ENCODE measurements around the gene CWC15. TPM values are rescaled to one million over a fixed set of nuclear protein-coding genes. Genes with fewer than 3 reads are reported as not detected.
"Not testable (repeated sequence)": the region's sequence is repeated elsewhere in the genome, so short reads cannot be mapped to it uniquely, and the experiment has no call there.

The CWC15 gene
- 30.6 and 42.6 TPM in 2 replicates for total RNA-seq (2014; rRNA removed; shearing (Covaris generic))

DNA sequence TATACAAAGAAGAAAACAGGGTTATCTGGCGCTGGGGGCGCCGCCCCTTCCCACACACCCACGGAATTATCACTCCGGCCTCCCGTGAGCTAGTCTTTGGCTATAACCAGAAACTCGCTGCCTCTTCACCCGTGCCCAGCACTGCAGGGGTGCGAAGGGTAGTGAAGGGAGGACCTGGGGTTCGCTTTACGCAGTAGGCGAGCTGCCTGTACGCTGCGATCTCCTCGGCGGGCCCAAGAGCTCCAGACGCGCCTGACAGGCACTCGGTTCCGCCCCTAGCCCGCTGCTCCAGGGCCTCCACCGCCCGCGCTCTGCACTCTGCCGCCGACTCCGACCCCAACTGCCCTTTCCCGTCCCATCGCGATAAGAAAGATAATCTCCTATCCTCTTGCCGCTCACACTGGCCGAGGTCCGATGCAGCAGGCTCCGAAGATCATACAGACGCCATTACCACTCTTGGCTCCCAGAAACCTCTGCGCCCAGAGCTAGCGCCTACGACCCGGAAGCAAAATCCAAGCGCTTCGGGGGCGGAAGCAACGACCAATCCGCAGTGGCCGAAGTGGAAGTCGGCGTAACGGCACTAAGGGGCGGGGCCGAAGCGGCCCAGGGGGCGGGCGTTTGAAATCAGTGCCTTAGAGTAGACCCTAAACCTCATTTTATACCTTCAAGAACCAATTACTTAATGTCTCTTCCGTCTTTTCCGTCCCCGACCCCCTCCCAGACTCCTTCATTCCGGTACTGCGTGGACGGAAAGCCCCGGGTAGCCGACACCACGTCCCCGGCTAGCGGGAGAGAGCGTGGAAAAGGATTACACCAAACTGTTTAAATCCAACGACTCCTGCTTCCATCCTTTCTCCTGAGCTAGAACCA, at the start of gene CWC15, which contains the start of gene KDM4D:
TSS of gene CWC15 (minus strand) at position 458 of the 870 bp plus-strand sequence. CDS start 1,371 bp downstream, outside the sequence.
TSS of gene KDM4D (plus strand) at position 611 of the 870 bp plus-strand sequence. CDS start 23,664 bp downstream, outside the sequence.
- Histone ChIP-seq H3K4me3 (ENCODE audit: insufficient read depth, low read depth, low read length) (peak within 1 kb of the TSS; percentile 90), H3K27me3 (ENCODE audit: control insufficient read depth, insufficient read depth, low read length) (no peaks in the 10 kb centered on the region), H3K36me3 (replicated peaks; ENCODE audit: control insufficient read depth, insufficient read depth, low read length) (peaks cover 19% of the 10 kb centered on the region)
- peak; percentile 92 for DNase-seq

- not testable (repeated sequence) for DNase-seq; H3K27me3 ChIP-seq (ENCODE audit: control insufficient read depth, insufficient read depth, low read length); H3K4me3 ChIP-seq (ENCODE audit: insufficient read depth, low read depth, low read length); H3K36me3 ChIP-seq (replicated peaks; ENCODE audit: control insufficient read depth, insufficient read depth, low read length)
Measured at GRCh38 chr11:95021468-95021867, 48.1 kb upstream of the CWC15 start.

DNA sequence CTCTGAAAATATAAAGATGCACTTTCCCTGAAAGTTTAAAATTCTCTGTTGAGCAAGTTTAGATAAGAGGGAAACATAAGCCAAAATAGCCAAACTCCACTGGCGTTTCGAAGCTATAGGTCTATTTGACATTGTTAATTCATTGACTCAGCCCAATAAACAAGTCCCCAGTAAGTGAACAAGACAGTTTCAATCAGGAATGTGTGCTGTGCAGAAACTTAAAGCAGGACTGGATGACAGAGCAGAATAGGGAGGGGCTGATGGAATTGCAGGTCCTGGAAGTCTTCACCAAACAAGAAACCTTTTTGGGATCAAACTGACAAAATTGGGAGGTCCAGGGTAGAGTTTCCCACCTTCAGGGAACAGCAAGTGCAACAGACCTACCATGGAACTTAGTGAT, 42.8 kb upstream of the CWC15 start:
- Histone ChIP-seq H3K27me3 (ENCODE audit: control insufficient read depth, insufficient read depth, low read length) (no peaks in the 10 kb centered on the region), H3K36me3 (replicated peaks; ENCODE audit: control insufficient read depth, insufficient read depth, low read length) (no peaks in the 10 kb centered on the region)
- no peak for DNase-seq

GRCh38 chr11:95014184-95014821, 40.9 kb upstream of the CWC15 start:
- DNase-seq, result no peak
- Histone ChIP-seq H3K4me3 (ENCODE audit: insufficient read depth, low read depth, low read length) (no peak overlapping the region), H3K27me3 (ENCODE audit: control insufficient read depth, insufficient read depth, low read length) (no peaks in the 10 kb centered on the region), H3K36me3 (replicated peaks; ENCODE audit: control insufficient read depth, insufficient read depth, low read length) (no peaks in the 10 kb centered on the region)

More for the DNA sequence above, 42.8 kb upstream of the CWC15 start:
- no peak overlapping the region for H3K4me3 ChIP-seq (ENCODE audit: insufficient read depth, low read depth, low read length)

DNA sequence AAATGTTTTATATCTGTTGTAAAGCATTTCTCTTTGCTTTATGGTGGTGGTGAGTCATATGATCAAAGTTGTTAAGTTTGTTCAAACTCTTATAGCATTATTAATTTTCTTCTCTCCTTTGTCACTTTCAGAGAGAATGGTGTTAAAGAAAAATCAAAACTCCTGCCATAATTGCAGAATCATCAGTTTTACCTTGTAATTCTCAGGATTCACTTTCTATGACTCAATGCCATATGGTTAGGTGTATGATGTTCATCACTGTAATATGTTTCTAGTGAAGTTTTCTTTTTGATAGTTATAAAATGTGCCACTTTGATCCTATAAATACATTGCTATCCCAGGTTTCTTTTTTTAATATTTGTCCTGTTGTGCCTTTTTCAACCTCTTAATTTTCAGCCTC, 38.0 kb upstream of the CWC15 start:
- Histone ChIP-seq H3K36me3 (replicated peaks; ENCODE audit: control insufficient read depth, insufficient read depth, low read length) (no peaks in the 10 kb centered on the region), H3K4me3 (ENCODE audit: insufficient read depth, low read depth, low read length) (no peak overlapping the region), H3K27me3 (ENCODE audit: control insufficient read depth, insufficient read depth, low read length) (no peaks in the 10 kb centered on the region)
- DNase-seq, result no peak

- Histone ChIP-seq H3K27me3 (ENCODE audit: control insufficient read depth, insufficient read depth, low read length) (no peaks in the 10 kb centered on the region), H3K36me3 (replicated peaks; ENCODE audit: control insufficient read depth, insufficient read depth, low read length) (no peaks in the 10 kb centered on the region), H3K4me3 (ENCODE audit: insufficient read depth, low read depth, low read length) (no peak overlapping the region)
- DNase-seq, result no peak
Measured at GRCh38 chr11:95005642-95006041, 32.3 kb upstream of the CWC15 start.

- H3K36me3 ChIP-seq (replicated peaks; ENCODE audit: control insufficient read depth, insufficient read depth, low read length), result no peaks in the 10 kb centered on the region
- DNase-seq, result no peak
- no peaks in the 10 kb centered on the region for H3K27me3 ChIP-seq (ENCODE audit: control insufficient read depth, insufficient read depth, low read length)
- H3K4me3 ChIP-seq (ENCODE audit: insufficient read depth, low read depth, low read length), result no peak overlapping the region
Measured at GRCh38 chr11:95003716-95004115, 30.4 kb upstream of the CWC15 start.

GRCh38 chr11:94998285-94998684, 24.9 kb upstream of the CWC15 start:
- no peak overlapping the region for H3K4me3 ChIP-seq (ENCODE audit: insufficient read depth, low read depth, low read length)
- H3K36me3 ChIP-seq (replicated peaks; ENCODE audit: control insufficient read depth, insufficient read depth, low read length), result no peaks in the 10 kb centered on the region
- H3K27me3 ChIP-seq (ENCODE audit: control insufficient read depth, insufficient read depth, low read length), result no peaks in the 10 kb centered on the region
- DNase-seq, result no peak

GRCh38 chr11:94997437-94997836, 24.1 kb upstream of the CWC15 start:
- DNase-seq, result peak; percentile 29
- no peaks in the 10 kb centered on the region for H3K27me3 ChIP-seq (ENCODE audit: control insufficient read depth, insufficient read depth, low read length)
- no peaks in the 10 kb centered on the region for H3K36me3 ChIP-seq (replicated peaks; ENCODE audit: control insufficient read depth, insufficient read depth, low read length)
- no peak overlapping the region for H3K4me3 ChIP-seq (ENCODE audit: insufficient read depth, low read depth, low read length)

- no peak overlapping the region for H3K4me3 ChIP-seq (ENCODE audit: insufficient read depth, low read depth, low read length)
- DNase-seq, result no peak
- no peaks in the 10 kb centered on the region for H3K36me3 ChIP-seq (replicated peaks; ENCODE audit: control insufficient read depth, insufficient read depth, low read length)
- H3K27me3 ChIP-seq (ENCODE audit: control insufficient read depth, insufficient read depth, low read length), result no peaks in the 10 kb centered on the region
Measured at GRCh38 chr11:94993400-94993943, 20.1 kb upstream of the CWC15 start.

- no peak for DNase-seq
- Histone ChIP-seq H3K4me3 (ENCODE audit: insufficient read depth, low read depth, low read length) (no peak overlapping the region), H3K27me3 (ENCODE audit: control insufficient read depth, insufficient read depth, low read length) (no peaks in the 10 kb centered on the region), H3K36me3 (replicated peaks; ENCODE audit: control insufficient read depth, insufficient read depth, low read length) (no peaks in the 10 kb centered on the region)
Measured at GRCh38 chr11:94988748-94989147, 15.4 kb upstream of the CWC15 start.

DNA sequence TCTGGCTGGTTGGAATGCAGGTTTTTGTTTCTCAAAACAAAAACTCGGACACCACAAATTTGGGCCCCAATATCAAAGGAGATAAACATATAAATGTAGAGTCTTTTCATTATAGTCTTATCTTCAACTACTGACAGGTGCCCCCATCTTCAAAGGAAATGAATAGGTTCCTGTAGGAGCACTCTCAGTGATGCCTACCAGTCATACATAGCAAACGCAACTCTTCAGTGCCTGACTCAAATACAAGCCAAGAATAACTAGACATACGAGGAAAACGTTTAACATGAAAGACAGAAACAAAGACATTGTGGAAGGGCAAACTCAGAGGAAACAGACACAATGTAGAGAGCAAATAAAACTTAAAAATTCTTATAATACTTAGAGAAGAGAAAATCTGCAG, 14.0 kb upstream of the CWC15 start:
- DNase-seq, result no peak
- no peak overlapping the region for H3K4me3 ChIP-seq (ENCODE audit: insufficient read depth, low read depth, low read length)
- no peaks in the 10 kb centered on the region for H3K27me3 ChIP-seq (ENCODE audit: control insufficient read depth, insufficient read depth, low read length)
- no peaks in the 10 kb centered on the region for H3K36me3 ChIP-seq (replicated peaks; ENCODE audit: control insufficient read depth, insufficient read depth, low read length)

GRCh38 chr11:94975599-94975998, 2.2 kb upstream of the CWC15 start:
- DNase-seq, result no peak
- Histone ChIP-seq H3K36me3 (replicated peaks; ENCODE audit: control insufficient read depth, insufficient read depth, low read length) (peaks cover 7% of the 10 kb centered on the region), H3K4me3 (ENCODE audit: insufficient read depth, low read depth, low read length) (no peak overlapping the region), H3K27me3 (ENCODE audit: control insufficient read depth, insufficient read depth, low read length) (no peaks in the 10 kb centered on the region)

DNA sequence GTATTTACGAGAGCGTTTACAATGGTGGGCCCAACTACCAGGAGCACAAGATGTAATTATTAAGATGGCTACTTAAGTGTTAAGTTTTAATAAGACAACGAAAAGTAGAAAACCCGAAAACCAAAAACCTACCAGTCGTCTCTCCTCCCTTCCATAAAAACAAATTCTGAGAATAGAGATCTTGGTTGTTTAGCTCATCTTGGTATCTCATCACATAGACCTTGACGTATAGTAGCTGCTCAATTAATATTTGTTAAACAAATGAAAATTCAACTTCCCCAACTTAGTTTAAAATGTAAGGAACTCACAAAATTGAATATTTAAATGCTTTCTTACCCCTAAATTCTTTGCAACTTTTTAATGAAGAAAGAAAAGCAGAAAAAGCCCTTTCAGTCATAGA, 822 bp upstream of the CWC15 start:
- DNase-seq, result no peak
- H3K27me3 ChIP-seq (ENCODE audit: control insufficient read depth, insufficient read depth, low read length), result no peaks in the 10 kb centered on the region
- peaks cover 12% of the 10 kb centered on the region for H3K36me3 ChIP-seq (replicated peaks; ENCODE audit: control insufficient read depth, insufficient read depth, low read length)
- peak overlapping the region; percentile 90 for H3K4me3 ChIP-seq (ENCODE audit: insufficient read depth, low read depth, low read length)

DNA sequence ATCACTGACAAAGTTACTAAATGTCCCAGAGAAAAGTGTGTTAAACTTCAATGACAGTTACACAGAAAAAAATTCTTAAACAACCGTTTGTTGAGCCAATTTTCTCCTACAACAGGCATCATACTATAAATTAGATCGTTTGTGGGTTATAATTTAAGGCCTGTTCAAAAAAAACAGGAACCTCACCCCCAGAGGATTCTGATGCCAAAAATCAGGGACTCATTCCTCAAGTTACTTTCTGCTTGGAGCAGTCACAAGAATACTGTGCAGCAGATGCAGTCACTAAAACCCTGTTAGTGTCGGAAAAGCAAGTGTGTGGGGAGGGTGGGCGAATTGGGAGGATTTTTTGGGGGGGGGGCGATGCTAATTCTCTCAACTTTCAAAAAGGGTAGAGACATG, 657 bp downstream of the CWC15 start:
- Histone ChIP-seq H3K4me3 (ENCODE audit: insufficient read depth, low read depth, low read length) (peak overlapping the region; percentile 90), H3K27me3 (ENCODE audit: control insufficient read depth, insufficient read depth, low read length) (no peaks in the 10 kb centered on the region), H3K36me3 (replicated peaks; ENCODE audit: control insufficient read depth, insufficient read depth, low read length) (peaks cover 23% of the 10 kb centered on the region)
- DNase-seq, result no peak

All from H7 (cell line).